ENCODE measurements around the gene BRSK2. TPM values are rescaled to one million over a fixed set of nuclear protein-coding genes. Genes with fewer than 3 reads are reported as not detected.

Gene BRSK2
- total and polyA plus RNA-seq, 7 donors = 0.19 to 0.78 (median 0.32) TPM

DNA sequence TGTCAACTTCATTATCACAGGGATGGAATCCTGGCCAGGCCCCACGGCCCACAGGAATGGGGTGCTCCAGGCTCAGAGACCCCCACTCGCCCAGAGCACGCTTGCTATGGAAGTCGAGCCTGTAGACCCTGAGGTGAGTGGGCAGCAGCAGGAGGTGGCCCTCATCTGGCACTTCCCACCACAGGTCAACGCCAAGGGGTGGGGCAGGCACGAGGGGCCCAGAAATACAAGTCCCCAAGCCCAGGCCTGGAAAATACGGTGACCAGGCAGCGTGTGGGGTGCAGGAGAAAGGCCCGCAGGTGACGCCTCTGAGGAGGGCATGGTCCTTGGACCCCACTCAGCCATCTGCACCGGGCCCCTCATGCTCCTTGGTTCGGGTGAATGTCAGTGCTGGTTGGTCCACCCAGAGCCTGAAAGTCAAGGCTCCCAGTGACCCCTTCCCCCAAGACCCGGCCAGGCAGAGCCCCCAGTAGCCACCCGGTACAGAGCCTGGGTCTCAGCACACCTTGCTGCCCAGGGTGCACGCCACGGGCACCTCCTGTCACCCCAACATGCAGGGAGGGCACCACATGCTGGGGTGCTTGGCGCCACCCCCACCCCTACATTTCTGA is 94.4 kb downstream of the BRSK2 start:
- Histone ChIP-seq H3K36me3 (ENCODE audit: insufficient read depth in 1 of 2, low read depth in 1 of 2) (peaks cover 0 to 18% of the 10 kb centered on the region in 2 donors), H3K27me3 (ENCODE audit: insufficient read depth in 3 of 3, low read length in 2 of 3) (no peaks in the 10 kb centered on the region), H3K4me1 (peaks cover 77% of the 10 kb centered on the region), H3K9me3 (no peaks in the 10 kb centered on the region), H3K27ac (peak overlapping the region; percentile 80), H3K4me3 (peak overlapping the region; percentile 15)
- ATAC-seq (no peak), DNase-seq (peak; percentile 9 to 47)
- TF ChIP-seq, protein P1, sequence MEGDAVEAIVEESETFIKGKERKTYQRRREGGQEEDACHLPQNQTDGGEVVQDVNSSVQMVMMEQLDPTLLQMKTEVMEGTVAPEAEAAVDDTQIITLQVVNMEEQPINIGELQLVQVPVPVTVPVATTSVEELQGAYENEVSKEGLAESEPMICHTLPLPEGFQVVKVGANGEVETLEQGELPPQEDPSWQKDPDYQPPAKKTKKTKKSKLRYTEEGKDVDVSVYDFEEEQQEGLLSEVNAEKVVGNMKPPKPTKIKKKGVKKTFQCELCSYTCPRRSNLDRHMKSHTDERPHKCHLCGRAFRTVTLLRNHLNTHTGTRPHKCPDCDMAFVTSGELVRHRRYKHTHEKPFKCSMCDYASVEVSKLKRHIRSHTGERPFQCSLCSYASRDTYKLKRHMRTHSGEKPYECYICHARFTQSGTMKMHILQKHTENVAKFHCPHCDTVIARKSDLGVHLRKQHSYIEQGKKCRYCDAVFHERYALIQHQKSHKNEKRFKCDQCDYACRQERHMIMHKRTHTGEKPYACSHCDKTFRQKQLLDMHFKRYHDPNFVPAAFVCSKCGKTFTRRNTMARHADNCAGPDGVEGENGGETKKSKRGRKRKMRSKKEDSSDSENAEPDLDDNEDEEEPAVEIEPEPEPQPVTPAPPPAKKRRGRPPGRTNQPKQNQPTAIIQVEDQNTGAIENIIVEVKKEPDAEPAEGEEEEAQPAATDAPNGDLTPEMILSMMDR (IDR thresholded peaks at IDR 0.05) = no peak
- intact Hi-C loops (cut with DNase I) = no loop called here
- 88% methylated on average over 17 of the region's 17 CpGs for WGBS, 3 donors

DNA sequence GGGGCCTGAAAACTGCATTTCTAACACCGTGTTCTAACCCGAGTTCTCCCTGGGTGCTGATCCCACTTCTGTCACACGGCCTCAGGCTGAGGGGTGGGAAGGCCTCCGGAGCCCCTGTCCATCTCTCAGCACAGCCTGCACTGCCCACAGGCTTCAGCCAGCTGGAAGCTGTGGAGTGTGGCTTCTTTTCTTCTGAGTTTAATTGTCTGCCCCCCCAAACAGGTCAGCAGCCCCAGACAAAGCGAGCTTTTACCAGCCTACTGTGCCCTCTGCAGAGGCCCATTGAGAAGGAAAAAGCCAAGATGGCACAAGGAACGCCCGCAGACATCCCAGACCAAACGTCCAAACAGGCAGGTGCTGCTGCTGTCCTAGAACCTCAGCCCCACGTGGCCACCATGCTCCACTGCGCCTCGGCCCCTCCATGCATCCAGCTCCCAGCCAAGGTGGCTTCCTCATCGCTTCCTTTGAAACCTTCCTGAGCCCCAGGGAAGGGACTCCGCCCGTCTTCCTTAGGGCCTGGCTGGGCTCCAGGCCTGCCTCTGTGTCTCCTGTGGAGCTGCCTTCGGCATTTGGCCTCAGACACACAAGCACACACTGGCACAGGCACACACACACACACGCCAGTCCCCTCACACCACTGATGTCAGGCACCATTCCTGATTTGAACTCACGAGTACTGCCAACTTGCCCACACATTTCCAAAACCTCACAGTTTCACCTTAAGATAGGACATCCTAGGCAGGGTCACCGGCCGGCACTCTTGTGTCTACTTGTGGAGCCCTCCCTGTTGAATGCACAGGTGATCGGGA is 95.2 kb downstream of the BRSK2 start:
- Histone ChIP-seq H3K27ac (peak overlapping the region; percentile 80), H3K4me3 (peak overlapping the region; percentile 39), H3K36me3 (ENCODE audit: insufficient read depth in 1 of 2, low read depth in 1 of 2) (peaks cover 0 to 11% of the 10 kb centered on the region in 2 donors), H3K4me1 (peaks cover 77% of the 10 kb centered on the region), H3K27me3 (ENCODE audit: insufficient read depth in 3 of 3, low read length in 2 of 3) (no peaks in the 10 kb centered on the region), H3K9me3 (no peaks in the 10 kb centered on the region)
- DNase-seq (peak; percentile 16 to 57), ATAC-seq (no peak)
- WGBS, 3 donors = 60 to 77% (median 60%) methylated on average over 19 to 20 of the region's 20 CpGs
- intact Hi-C loops (cut with DNase I) = no loop called here
- TF ChIP-seq, protein P1 (IDR thresholded peaks at IDR 0.05) = no peak

DNA sequence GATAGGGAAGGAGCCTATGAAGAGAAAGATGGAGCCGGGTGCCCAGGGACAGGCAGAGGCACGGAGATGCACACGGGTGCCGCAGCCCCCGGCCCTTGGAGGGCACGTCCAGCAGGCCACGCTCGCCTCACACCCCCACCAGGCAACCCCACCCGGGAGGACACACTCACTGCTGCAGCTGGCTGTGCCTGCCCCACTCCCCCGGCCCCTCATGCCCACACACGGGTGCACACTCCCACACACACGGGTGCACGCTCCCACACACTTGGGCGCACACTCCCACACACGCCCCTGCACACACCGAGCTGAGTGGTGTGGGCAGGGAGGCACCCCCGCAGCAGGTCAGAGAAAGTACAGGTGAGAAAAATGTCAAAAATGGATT is 95.8 kb downstream of the BRSK2 start:
- DNase-seq = peak; percentile 10 to 48
- no peak for ATAC-seq
- TF ChIP-seq, protein P1 (IDR thresholded peaks at IDR 0.05) = no peak
- intact Hi-C loops (cut with DNase I) = no loop called here
- WGBS, 3 donors = 67 to 78% (median 71%) methylated on average over 15 to 17 of the region's 17 CpGs
- peaks cover 77% of the 10 kb centered on the region for H3K4me1 ChIP-seq
- peak overlapping the region; percentile 53 for H3K27ac ChIP-seq
- H3K4me3 ChIP-seq = peak overlapping the region; percentile 39
- no peaks in the 10 kb centered on the region for H3K9me3 ChIP-seq
- no peaks in the 10 kb centered on the region for H3K27me3 ChIP-seq (ENCODE audit: insufficient read depth in 3 of 3, low read length in 2 of 3)
- peaks cover 0 to 5% of the 10 kb centered on the region in 2 donors for H3K36me3 ChIP-seq (ENCODE audit: insufficient read depth in 1 of 2, low read depth in 1 of 2)

DNA sequence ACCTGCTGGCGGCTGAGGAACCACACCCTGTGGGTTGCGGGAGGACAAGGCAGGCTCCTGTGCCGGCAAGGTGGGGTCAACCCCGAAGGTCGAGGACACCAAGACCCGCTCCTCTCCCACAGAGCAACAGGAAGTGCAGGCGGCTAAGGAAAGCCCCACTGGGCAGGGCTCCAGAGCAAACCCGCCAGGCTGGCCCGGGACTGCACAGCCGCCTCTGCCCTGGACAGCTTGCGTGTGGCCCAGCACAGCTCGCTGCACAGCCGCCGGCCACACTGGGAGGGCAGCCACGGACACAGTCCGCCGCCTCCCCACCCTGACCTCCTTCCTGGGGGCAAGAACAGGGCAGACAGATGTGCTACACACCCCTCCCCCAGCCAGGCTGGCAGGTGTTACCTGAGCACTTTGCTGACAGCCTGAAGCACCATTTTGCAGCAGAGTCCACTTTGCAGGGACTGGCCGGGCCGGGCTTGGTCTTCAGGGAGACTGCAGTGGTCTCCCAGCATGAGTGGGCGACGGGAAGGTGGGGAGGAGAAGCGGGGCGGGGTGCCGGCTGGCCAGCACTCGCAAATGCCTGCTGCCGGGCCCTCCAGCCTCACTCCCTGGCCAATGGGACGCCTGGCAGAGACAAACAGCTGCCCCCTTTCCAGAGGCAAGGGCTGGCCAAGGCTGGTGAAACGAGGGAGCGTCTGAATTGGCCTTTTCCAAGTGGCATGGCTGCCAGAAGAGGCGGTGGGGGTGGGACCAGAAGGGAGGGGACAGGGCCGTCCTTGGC is 96.5 kb downstream of the BRSK2 start, which contains the start of gene MOB2:
MOB2 (minus strand) TSS at position 726 of the 772 bp plus-strand sequence; CDS start at position 503, 223 bp downstream.
- 25 to 37% (median 27%) methylated on average over 25 to 31 of the region's 31 CpGs for WGBS, 3 donors
- ATAC-seq (peak; percentile 40 to 48 (median 43)), DNase-seq (peak; percentile 48 to 59)
- TF ChIP-seq, protein P1 (IDR thresholded peaks at IDR 0.05) = no peak
- peaks cover 72% of the 10 kb centered on the region for H3K4me1 ChIP-seq
- peak within 1 kb of the TSS; percentile 39 for H3K4me3 ChIP-seq
- intact Hi-C loops (cut with DNase I) = no loop called here
- H3K27ac ChIP-seq = peak within 1 kb of the TSS; percentile 42
- no peaks in the 10 kb centered on the region for H3K36me3 ChIP-seq (ENCODE audit: insufficient read depth in 1 of 2, low read depth in 1 of 2)
- H3K9me3 ChIP-seq = no peaks in the 10 kb centered on the region
- H3K27me3 ChIP-seq (ENCODE audit: insufficient read depth in 3 of 3, low read length in 2 of 3) = no peaks in the 10 kb centered on the region
